ENCODE data around the gene CUX1.

The CUX1 gene

GRCh38 chr7:102285540-102286236 is 468.3 kb downstream of the CUX1 start:
- DNase-seq (ENCODE audit: low read depth in 1 of 2, low spot score in 1 of 2) = peak in 1 of 2 experiments; percentile 23
- Histone ChIP-seq H3K27me3 (ENCODE audit: insufficient read depth, poor library complexity, severe bottlenecking) (no peaks in the 10 kb centered on the region), H3K27ac (replicated peaks) (no peak overlapping the region), H3K4me3 (replicated peaks; ENCODE audit: insufficient read depth, low read length) (peak overlapping the region; percentile 59)
- TF ChIP-seq POLR2AphosphoS5 (IDR thresholded peaks at IDR 0.05; ENCODE audit: low read depth) = no peak
- TF ChIP-seq, protein P1, sequence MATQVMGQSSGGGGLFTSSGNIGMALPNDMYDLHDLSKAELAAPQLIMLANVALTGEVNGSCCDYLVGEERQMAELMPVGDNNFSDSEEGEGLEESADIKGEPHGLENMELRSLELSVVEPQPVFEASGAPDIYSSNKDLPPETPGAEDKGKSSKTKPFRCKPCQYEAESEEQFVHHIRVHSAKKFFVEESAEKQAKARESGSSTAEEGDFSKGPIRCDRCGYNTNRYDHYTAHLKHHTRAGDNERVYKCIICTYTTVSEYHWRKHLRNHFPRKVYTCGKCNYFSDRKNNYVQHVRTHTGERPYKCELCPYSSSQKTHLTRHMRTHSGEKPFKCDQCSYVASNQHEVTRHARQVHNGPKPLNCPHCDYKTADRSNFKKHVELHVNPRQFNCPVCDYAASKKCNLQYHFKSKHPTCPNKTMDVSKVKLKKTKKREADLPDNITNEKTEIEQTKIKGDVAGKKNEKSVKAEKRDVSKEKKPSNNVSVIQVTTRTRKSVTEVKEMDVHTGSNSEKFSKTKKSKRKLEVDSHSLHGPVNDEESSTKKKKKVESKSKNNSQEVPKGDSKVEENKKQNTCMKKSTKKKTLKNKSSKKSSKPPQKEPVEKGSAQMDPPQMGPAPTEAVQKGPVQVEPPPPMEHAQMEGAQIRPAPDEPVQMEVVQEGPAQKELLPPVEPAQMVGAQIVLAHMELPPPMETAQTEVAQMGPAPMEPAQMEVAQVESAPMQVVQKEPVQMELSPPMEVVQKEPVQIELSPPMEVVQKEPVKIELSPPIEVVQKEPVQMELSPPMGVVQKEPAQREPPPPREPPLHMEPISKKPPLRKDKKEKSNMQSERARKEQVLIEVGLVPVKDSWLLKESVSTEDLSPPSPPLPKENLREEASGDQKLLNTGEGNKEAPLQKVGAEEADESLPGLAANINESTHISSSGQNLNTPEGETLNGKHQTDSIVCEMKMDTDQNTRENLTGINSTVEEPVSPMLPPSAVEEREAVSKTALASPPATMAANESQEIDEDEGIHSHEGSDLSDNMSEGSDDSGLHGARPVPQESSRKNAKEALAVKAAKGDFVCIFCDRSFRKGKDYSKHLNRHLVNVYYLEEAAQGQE (IDR thresholded peaks at IDR 0.05; ENCODE audit: insufficient replicate concordance, low read depth) = no peak
- TF ChIP-seq, protein P2, sequence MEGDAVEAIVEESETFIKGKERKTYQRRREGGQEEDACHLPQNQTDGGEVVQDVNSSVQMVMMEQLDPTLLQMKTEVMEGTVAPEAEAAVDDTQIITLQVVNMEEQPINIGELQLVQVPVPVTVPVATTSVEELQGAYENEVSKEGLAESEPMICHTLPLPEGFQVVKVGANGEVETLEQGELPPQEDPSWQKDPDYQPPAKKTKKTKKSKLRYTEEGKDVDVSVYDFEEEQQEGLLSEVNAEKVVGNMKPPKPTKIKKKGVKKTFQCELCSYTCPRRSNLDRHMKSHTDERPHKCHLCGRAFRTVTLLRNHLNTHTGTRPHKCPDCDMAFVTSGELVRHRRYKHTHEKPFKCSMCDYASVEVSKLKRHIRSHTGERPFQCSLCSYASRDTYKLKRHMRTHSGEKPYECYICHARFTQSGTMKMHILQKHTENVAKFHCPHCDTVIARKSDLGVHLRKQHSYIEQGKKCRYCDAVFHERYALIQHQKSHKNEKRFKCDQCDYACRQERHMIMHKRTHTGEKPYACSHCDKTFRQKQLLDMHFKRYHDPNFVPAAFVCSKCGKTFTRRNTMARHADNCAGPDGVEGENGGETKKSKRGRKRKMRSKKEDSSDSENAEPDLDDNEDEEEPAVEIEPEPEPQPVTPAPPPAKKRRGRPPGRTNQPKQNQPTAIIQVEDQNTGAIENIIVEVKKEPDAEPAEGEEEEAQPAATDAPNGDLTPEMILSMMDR (IDR thresholded peaks at IDR 0.05; ENCODE audit: insufficient read depth, low read length) = no peak
- no peak for TF ChIP-seq GABPA (IDR thresholded peaks at IDR 0.05; ENCODE audit: low read depth)
- no peak for TF ChIP-seq SPI1 (IDR thresholded peaks at IDR 0.05; ENCODE audit: borderline replicate concordance, low read depth)

- Histone ChIP-seq H3K27ac (replicated peaks) (peak within 1 kb of the TSS; percentile 61), H3K27me3 (ENCODE audit: insufficient read depth, poor library complexity, severe bottlenecking) (no peaks in the 10 kb centered on the region), H3K4me3 (replicated peaks; ENCODE audit: insufficient read depth, low read length) (peak within 1 kb of the TSS; percentile 60)
- TF ChIP-seq, protein P2 (IDR thresholded peaks at IDR 0.05; ENCODE audit: insufficient read depth, low read length) = no peak
- TF ChIP-seq POLR2AphosphoS5 (IDR thresholded peaks at IDR 0.05; ENCODE audit: low read depth) (no peak; the same call in 1 of the 2 replicates), SPI1 (IDR thresholded peaks at IDR 0.05; ENCODE audit: borderline replicate concordance, low read depth) (no peak), GABPA (IDR thresholded peaks at IDR 0.05; ENCODE audit: low read depth) (no peak)
- TF ChIP-seq, protein P1 (IDR thresholded peaks at IDR 0.05; ENCODE audit: insufficient replicate concordance, low read depth) = no peak
- peak in 1 of 2 experiments; percentile 77 for DNase-seq (ENCODE audit: low read depth in 1 of 2, low spot score in 1 of 2)
These were observed 469.0 kb downstream of the CUX1 start, which contains the start of gene SH2B2 for GRCh38 chr7:102286237-102287110. SH2B2 (plus strand) TSS chr7:102286868; CDS start chr7:102300551, 13,683 bp downstream.

GRCh38 chr7:102287111-102287980 is 469.9 kb downstream of the CUX1 start:
- Histone ChIP-seq H3K4me3 (replicated peaks; ENCODE audit: insufficient read depth, low read length) (peak overlapping the region; percentile 60), H3K27me3 (ENCODE audit: insufficient read depth, poor library complexity, severe bottlenecking) (no peaks in the 10 kb centered on the region), H3K27ac (replicated peaks) (no peak overlapping the region)
- TF ChIP-seq GABPA (IDR thresholded peaks at IDR 0.05; ENCODE audit: low read depth) (no peak), SPI1 (IDR thresholded peaks at IDR 0.05; ENCODE audit: borderline replicate concordance, low read depth) (no peak), POLR2AphosphoS5 (IDR thresholded peaks at IDR 0.05; ENCODE audit: low read depth) (no peak)
- TF ChIP-seq, protein P2 (IDR thresholded peaks at IDR 0.05; ENCODE audit: insufficient read depth, low read length) = no peak
- TF ChIP-seq, protein P1 (IDR thresholded peaks at IDR 0.05; ENCODE audit: insufficient replicate concordance, low read depth) = no peak
- no peak for DNase-seq (ENCODE audit: low read depth in 1 of 2, low spot score in 1 of 2)

Data from HL-60 (cell line).